ENCODE data around the gene DBI.
A peak's percentile ranks its signal among the peaks of the same experiment; 100 is the strongest.
"Not testable (repeated sequence)": the region's sequence is repeated elsewhere in the genome, so short reads cannot be mapped to it uniquely, and the experiment has no call there.

Gene DBI

DNA sequence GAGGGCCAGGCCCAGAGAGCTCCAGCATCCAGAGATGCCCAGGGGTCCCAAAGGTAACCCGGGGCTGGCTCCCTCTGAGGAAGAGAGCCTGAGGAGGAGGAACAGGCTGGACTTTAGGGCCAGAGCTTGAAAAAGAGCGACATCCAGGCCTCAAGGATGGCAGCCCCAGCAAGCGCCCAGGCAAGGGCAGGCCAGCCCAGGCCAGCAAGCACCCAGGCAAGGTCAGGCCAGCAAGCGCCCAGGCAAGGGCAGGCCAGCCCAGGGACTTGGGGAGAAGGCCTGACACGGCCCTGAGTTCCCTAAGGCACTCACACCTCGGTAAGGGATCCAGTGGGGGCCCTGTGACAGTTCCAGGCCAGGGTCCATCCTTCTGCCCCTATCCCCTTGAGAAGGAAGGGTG is 30.4 kb downstream of the DBI start:
- H2BK5ac ChIP-seq (ENCODE audit: low read depth, low read length, poor library complexity, severe bottlenecking): no peak overlapping the region
- WGBS: 88% methylated on average over 6 of the region's 6 CpGs
- no peak overlapping the region for H3K4me2 ChIP-seq (ENCODE audit: low read length, poor library complexity, severe bottlenecking)
- no peak overlapping the region for H3K14ac ChIP-seq (ENCODE audit: low read length in 2 of 2)
- no peak overlapping the region for H4K8ac ChIP-seq (ENCODE audit: low read length)
- H3K9me3 ChIP-seq (ENCODE audit: control insufficient read depth, low read length): no peaks in the 10 kb centered on the region
- H2BK12ac ChIP-seq (ENCODE audit: low read length in 2 of 2): no peak overlapping the region
- H3K36me3 ChIP-seq (ENCODE audit: control insufficient read depth in 1 of 2, insufficient read depth in 2 of 2, low read depth in 1 of 2, low read length in 2 of 2): no peaks in the 10 kb centered on the region
- H3K23ac ChIP-seq (ENCODE audit: low read length in 2 of 2): no peak overlapping the region
- DNase-seq: no peak
- H3K79me1 ChIP-seq (replicated peaks; ENCODE audit: low read length, poor library complexity, severe bottlenecking): no peaks in the 10 kb centered on the region
- no peak overlapping the region for H2BK120ac ChIP-seq (ENCODE audit: low read depth, low read length)
- no peak overlapping the region for H3K27ac ChIP-seq (ENCODE audit: low read length, poor library complexity, severe bottlenecking)
- peaks cover 2% of the 10 kb centered on the region for H3K4me1 ChIP-seq (ENCODE audit: control insufficient read depth, insufficient read depth, low read depth, low read length)
- no peak overlapping the region for H4K91ac ChIP-seq (ENCODE audit: low read length)
- H3K9ac ChIP-seq (ENCODE audit: low read length): no peak overlapping the region
- H2AFZ ChIP-seq (ENCODE audit: low read depth, low read length): peak overlapping the region; percentile 6
- peaks cover 9 to 14% of the 10 kb centered on the region in 2 experiments for H3K27me3 ChIP-seq (ENCODE audit: control insufficient read depth in 1 of 2, insufficient read depth in 1 of 2, low read length in 2 of 2)
- H2BK15ac ChIP-seq (ENCODE audit: low read depth, poor library complexity, severe bottlenecking): no peak overlapping the region
- no peak overlapping the region for H3K4ac ChIP-seq (ENCODE audit: low read depth in 1 of 2, low read length in 2 of 2)
- no peak overlapping the region for H3K4me3 ChIP-seq (ENCODE audit: insufficient read depth in 1 of 2, low read depth in 1 of 2, low read length in 2 of 2)
- H3K18ac ChIP-seq (ENCODE audit: low read depth in 1 of 2, low read length in 2 of 2): no peak overlapping the region
- H2AK5ac ChIP-seq (ENCODE audit: low read length, severe bottlenecking): no peak overlapping the region

DNA sequence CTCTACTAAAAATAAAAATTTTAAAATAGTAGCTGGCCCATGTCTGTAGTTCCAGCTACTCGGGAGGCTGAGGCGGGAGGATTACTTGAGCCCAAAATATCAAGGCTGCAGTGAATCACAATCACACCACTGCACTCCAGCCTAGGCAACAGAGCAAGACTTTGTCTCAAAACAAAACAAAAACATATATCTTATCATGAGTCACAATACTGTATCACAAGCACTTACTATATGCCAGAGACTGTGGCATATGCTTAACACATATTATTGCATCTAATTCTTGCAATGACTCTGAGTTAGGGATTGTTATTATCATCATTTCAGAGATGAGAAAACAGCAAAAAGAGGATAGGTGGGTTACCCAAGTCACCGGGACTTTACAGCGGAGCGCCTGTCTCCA is 35.3 kb downstream of the DBI start:
- no peak overlapping the region for H2AFZ ChIP-seq (ENCODE audit: low read depth, low read length)
- 97% methylated on average over 5 of the region's 5 CpGs for WGBS
- no peak overlapping the region for H2AK5ac ChIP-seq (ENCODE audit: low read length, severe bottlenecking)
- no peak overlapping the region for H3K27ac ChIP-seq (ENCODE audit: low read length, poor library complexity, severe bottlenecking)
- H3K18ac ChIP-seq (ENCODE audit: low read depth in 1 of 2, low read length in 2 of 2): no peak overlapping the region
- H3K4me2 ChIP-seq (ENCODE audit: low read length, poor library complexity, severe bottlenecking): no peak overlapping the region
- H2BK15ac ChIP-seq (ENCODE audit: low read depth, poor library complexity, severe bottlenecking): no peak overlapping the region
- H3K27me3 ChIP-seq (ENCODE audit: control insufficient read depth in 1 of 2, insufficient read depth in 1 of 2, low read length in 2 of 2): peaks cover 31% of the 10 kb centered on the region in 2 experiments
- no peak for DNase-seq
- H3K36me3 ChIP-seq (ENCODE audit: control insufficient read depth in 1 of 2, insufficient read depth in 2 of 2, low read depth in 1 of 2, low read length in 2 of 2): no peaks in the 10 kb centered on the region
- H4K91ac ChIP-seq (ENCODE audit: low read length): no peak overlapping the region
- H2BK12ac ChIP-seq (ENCODE audit: low read length in 2 of 2): no peak overlapping the region
- no peak overlapping the region for H3K4me3 ChIP-seq (ENCODE audit: insufficient read depth in 1 of 2, low read depth in 1 of 2, low read length in 2 of 2)
- no peak overlapping the region for H2BK120ac ChIP-seq (ENCODE audit: low read depth, low read length)
- no peak overlapping the region for H3K14ac ChIP-seq (ENCODE audit: low read length in 2 of 2)
- peaks cover 2% of the 10 kb centered on the region for H3K4me1 ChIP-seq (ENCODE audit: control insufficient read depth, insufficient read depth, low read depth, low read length)
- H3K23ac ChIP-seq (ENCODE audit: low read length in 2 of 2): no peak overlapping the region
- no peak overlapping the region for H3K9ac ChIP-seq (ENCODE audit: low read length)
- H3K9me3 ChIP-seq (ENCODE audit: control insufficient read depth, low read length): no peaks in the 10 kb centered on the region
- H3K79me1 ChIP-seq (replicated peaks; ENCODE audit: low read length, poor library complexity, severe bottlenecking): no peaks in the 10 kb centered on the region
- H2BK5ac ChIP-seq (ENCODE audit: low read depth, low read length, poor library complexity, severe bottlenecking): no peak overlapping the region
- no peak overlapping the region for H4K8ac ChIP-seq (ENCODE audit: low read length)
- no peak overlapping the region for H3K4ac ChIP-seq (ENCODE audit: low read depth in 1 of 2, low read length in 2 of 2)

DNA sequence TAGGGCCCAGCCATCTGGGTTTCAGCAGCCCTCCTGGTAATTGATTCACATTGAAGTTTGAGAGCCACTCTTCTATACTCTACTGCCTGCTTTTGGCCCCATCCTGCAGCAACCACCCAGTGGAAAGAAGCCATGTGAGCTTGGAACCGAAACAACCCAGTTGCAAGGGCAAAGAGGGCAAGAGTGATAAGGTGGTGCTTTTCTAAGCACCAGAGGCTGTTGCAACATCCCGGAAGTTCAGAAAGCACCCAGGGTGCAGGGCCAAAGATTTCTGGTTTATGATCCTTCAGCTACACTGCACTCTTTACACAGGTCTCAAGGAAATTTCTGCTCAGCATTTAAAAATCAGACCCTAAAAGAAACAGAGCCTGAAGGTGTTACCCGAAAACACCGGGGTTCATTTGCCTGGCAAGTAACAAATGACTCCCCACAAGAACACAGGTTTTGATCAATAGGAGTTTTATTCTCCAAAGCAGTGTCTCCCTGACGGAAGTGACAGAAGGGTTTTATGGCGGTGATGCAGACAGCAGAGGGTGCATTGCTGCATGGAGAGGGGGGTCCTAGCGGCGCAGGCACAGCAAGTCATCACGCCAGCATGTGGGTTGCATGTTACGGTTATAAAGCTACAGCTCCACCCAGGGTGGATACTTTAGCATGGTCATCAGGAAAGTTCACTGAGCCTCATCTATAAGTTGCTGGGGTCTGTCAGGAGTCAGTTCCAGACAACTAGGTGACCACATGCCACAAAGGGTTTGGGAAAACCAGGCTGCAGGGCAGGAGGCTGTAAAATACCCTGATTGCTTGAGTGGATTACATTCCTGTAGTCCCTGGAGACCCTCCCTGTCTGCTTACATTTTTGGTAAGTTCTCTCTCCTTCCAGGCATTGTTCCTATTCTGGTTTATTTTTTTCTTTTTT is 36.1 kb downstream of the DBI start:
- Histone ChIP-seq H3K4ac (ENCODE audit: low read depth in 1 of 2, low read length in 2 of 2) (no peak overlapping the region), H4K8ac (ENCODE audit: low read length) (no peak overlapping the region), H3K14ac (ENCODE audit: low read length in 2 of 2) (no peak overlapping the region), H3K27ac (ENCODE audit: low read length, poor library complexity, severe bottlenecking) (no peak overlapping the region), H4K91ac (ENCODE audit: low read length) (no peak overlapping the region), H2AK5ac (ENCODE audit: low read length, severe bottlenecking) (no peak overlapping the region), H2BK5ac (ENCODE audit: low read depth, low read length, poor library complexity, severe bottlenecking) (no peak overlapping the region), H3K23ac (ENCODE audit: low read length in 2 of 2) (no peak overlapping the region), H3K9me3 (ENCODE audit: control insufficient read depth, low read length) (no peaks in the 10 kb centered on the region), H3K36me3 (ENCODE audit: control insufficient read depth in 1 of 2, insufficient read depth in 2 of 2, low read depth in 1 of 2, low read length in 2 of 2) (no peaks in the 10 kb centered on the region), H3K18ac (ENCODE audit: low read depth in 1 of 2, low read length in 2 of 2) (no peak overlapping the region), H2BK12ac (ENCODE audit: low read length in 2 of 2) (no peak overlapping the region), H2AFZ (ENCODE audit: low read depth, low read length) (no peak overlapping the region), H3K4me3 (ENCODE audit: insufficient read depth in 1 of 2, low read depth in 1 of 2, low read length in 2 of 2) (no peak overlapping the region), H3K4me1 (ENCODE audit: control insufficient read depth, insufficient read depth, low read depth, low read length) (peaks cover 4% of the 10 kb centered on the region), H3K9ac (ENCODE audit: low read length) (no peak overlapping the region), H3K27me3 (ENCODE audit: control insufficient read depth in 1 of 2, insufficient read depth in 1 of 2, low read length in 2 of 2) (peaks cover 31% of the 10 kb centered on the region in 2 experiments), H2BK15ac (ENCODE audit: low read depth, poor library complexity, severe bottlenecking) (no peak overlapping the region), H2BK120ac (ENCODE audit: low read depth, low read length) (no peak overlapping the region), H3K79me1 (replicated peaks; ENCODE audit: low read length, poor library complexity, severe bottlenecking) (no peaks in the 10 kb centered on the region), H3K4me2 (ENCODE audit: low read length, poor library complexity, severe bottlenecking) (no peak overlapping the region)
- WGBS: 78% methylated on average over 10 of the region's 10 CpGs
- DNase-seq: no peak

DNA sequence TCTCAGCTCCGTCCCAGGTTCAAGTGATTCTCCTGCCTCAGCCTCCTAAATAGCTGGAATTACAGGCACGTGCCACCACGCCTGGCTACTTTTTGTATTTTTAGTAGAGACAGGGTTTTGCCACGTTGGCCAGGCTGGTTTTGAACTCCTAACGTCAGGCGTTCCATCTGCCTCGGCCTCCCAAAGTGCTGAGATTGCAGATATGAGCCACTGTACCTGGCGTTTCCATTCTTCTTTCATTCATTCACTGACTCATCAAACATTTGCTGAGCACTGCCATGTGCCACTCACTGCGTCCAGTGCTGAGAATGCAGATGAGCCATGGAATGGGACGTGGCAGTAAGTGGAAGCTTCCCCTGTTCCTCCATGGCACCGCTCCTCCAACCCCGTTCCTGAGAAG is 36.8 kb downstream of the DBI start:
- H4K91ac ChIP-seq (ENCODE audit: low read length); H2AK5ac ChIP-seq (ENCODE audit: low read length, severe bottlenecking); H3K9ac ChIP-seq (ENCODE audit: low read length); H4K8ac ChIP-seq (ENCODE audit: low read length); DNase-seq; H2BK15ac ChIP-seq (ENCODE audit: low read depth, poor library complexity, severe bottlenecking); H2BK120ac ChIP-seq (ENCODE audit: low read depth, low read length); H3K4me3 ChIP-seq (ENCODE audit: insufficient read depth in 1 of 2, low read depth in 1 of 2, low read length in 2 of 2); H2BK5ac ChIP-seq (ENCODE audit: low read depth, low read length, poor library complexity, severe bottlenecking); H3K4ac ChIP-seq (ENCODE audit: low read depth in 1 of 2, low read length in 2 of 2); H2AFZ ChIP-seq (ENCODE audit: low read depth, low read length); H3K9me3 ChIP-seq (ENCODE audit: control insufficient read depth, low read length); H3K14ac ChIP-seq (ENCODE audit: low read length in 2 of 2); H3K27ac ChIP-seq (ENCODE audit: low read length, poor library complexity, severe bottlenecking); H3K79me1 ChIP-seq (replicated peaks; ENCODE audit: low read length, poor library complexity, severe bottlenecking); H3K18ac ChIP-seq (ENCODE audit: low read depth in 1 of 2, low read length in 2 of 2); H3K4me1 ChIP-seq (ENCODE audit: control insufficient read depth, insufficient read depth, low read depth, low read length); H2BK12ac ChIP-seq (ENCODE audit: low read length in 2 of 2); H3K4me2 ChIP-seq (ENCODE audit: low read length, poor library complexity, severe bottlenecking); H3K23ac ChIP-seq (ENCODE audit: low read length in 2 of 2); H3K36me3 ChIP-seq (ENCODE audit: control insufficient read depth in 1 of 2, insufficient read depth in 2 of 2, low read depth in 1 of 2, low read length in 2 of 2): not testable (repeated sequence)
- H3K27me3 ChIP-seq (ENCODE audit: control insufficient read depth in 1 of 2, insufficient read depth in 1 of 2, low read length in 2 of 2): peaks cover 28 to 31% of the 10 kb centered on the region in 2 experiments
- 80% methylated on average over 12 of the region's 12 CpGs for WGBS
